ENCODE measurements around the gene AP1M2.

AP1M2 gene

DNA sequence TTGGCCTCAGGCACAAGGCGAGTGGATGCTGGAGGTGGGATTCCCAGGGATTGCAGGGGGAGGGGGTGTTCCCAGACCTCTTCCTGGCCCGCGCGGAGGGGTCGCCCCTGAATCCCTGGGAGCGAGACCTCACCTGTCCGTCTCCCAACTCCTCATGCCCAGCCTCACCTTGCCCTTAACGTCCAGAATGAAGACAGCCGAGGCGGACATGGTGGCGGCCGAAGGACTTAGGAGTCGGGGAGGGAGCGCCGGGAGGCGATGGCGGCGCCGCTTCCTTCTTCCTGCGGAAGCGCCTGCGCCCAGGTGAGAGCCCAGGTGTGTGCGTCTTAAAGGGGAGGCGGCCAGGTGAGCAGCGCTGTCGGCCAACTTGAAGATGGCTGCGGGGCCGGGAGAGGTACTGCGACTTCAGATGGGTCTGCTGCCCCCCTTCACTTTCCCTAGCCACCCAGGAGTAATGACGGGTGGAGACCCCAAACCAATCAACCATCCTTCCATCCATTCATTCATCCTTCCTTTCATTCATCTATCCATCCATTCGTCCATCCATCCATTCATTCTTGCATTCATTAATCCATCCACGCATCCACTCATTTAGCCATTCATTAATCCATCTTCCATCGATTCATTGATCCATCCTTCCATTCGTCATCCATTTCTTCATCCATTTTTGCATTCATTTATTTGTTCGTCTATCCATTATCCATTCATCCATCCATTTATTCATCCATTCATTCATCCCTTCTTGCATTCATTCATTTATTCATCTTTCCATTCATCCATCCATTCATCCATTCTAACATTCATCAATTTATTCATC, at the start of gene AP1M2:
Gene AP1M2, minus strand, starts transcription at position 291 of the 817 bp plus-strand sequence. Its CDS starts 81 bp downstream, at position 210.
- Histone ChIP-seq H3K4me1 (peaks cover 7 to 29% (median 25%) of the 10 kb centered on the region in 10 experiments; a peak in 19 of 20 replicates), H3K36me3 (no peaks in the 10 kb centered on the region), H3K4me2 (no peak within 1 kb of the TSS), H3K27ac (no peak within 1 kb of the TSS), H3K9ac (no peak within 1 kb of the TSS), H3K4me3 (no peak within 1 kb of the TSS), H4K20me1 (no peaks in the 10 kb centered on the region), H3K27me3 (no peaks in the 10 kb centered on the region), H3K9me3 (replicated peaks in 1 of 11) (no peaks in the 10 kb centered on the region)
- TF ChIP-seq Cebpa-rat (IDR thresholded peaks at IDR 0.05), result no peak

DNA sequence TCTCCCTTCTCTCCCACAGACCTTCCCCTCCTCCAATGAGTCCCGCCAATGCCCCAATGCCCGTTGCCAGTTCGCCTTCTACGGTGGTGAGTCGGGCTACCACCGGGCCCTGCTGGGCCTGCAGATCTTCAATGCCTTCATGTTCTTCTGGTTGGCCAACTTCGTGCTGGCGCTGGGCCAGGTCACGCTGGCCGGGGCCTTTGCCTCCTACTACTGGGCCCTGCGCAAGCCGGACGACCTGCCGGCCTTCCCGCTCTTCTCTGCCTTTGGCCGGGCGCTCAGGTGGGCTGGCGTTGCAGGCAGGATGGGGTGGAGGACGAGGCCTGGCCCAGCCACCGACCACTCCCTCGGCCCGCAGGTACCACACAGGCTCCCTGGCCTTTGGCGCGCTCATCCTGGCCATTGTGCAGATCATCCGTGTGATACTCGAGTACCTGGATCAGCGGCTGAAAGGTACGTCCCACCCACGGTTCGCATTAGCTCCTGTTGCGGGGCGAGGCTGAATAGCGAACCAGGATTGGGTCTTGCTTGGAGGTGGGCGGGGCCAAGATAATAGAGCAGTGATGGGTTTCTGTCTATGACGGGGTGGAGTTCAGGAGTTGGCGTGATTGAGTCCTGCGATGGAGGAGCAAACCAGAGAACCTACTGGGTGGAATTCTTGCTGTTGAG, 49.3 kb upstream of the AP1M2 start:
- TF ChIP-seq Cebpa-rat (IDR thresholded peaks at IDR 0.05), result no peak
- no peaks in the 10 kb centered on the region for H3K27me3 ChIP-seq
- H4K20me1 ChIP-seq, result peaks cover 0 to 64% (median 38%) of the 10 kb centered on the region in 11 experiments; a peak in 17 of 22 replicates
- H3K27ac ChIP-seq, result peak overlapping the region in 2 of 11 experiments; percentile 28 to 40; a peak in 4 of 22 replicates
- peak overlapping the region in 5 of 11 experiments; percentile 59 to 84 (median 78); a peak in 8 of 22 replicates for H3K4me2 ChIP-seq
- H3K4me3 ChIP-seq, result no peak overlapping the region
- peaks cover 81 to 100% (median 97%) of the 10 kb centered on the region in 11 experiments for H3K36me3 ChIP-seq
- H3K9ac ChIP-seq, result no peak overlapping the region
- no peaks in the 10 kb centered on the region for H3K9me3 ChIP-seq (replicated peaks in 1 of 11)
- H3K4me1 ChIP-seq, result peaks cover 6 to 78% (median 61%) of the 10 kb centered on the region in 10 experiments; a peak in 19 of 20 replicates

DNA sequence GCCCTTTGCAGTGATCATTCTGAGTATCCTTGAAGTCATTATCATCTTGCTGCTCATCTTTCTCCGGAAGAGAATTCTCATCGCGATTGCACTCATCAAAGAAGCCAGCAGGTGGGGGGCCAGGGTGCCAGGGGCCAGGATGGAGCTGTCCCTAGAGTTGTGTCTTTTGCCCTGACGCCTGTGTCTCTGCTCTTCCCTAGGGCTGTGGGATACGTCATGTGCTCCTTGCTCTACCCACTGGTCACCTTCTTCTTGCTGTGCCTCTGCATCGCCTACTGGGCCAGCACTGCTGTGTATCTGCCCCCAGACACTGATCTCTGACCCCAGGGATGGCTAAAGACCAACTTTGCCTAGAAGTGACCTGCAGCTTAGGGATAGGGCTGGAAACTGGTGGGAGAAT, 47.9 kb upstream of the AP1M2 start:
- Histone ChIP-seq H3K9ac (peak overlapping the region in 6 of 11 experiments; percentile 6 to 42 (median 20); a peak in 4 of 22 replicates), H4K20me1 (peaks cover 0 to 74% (median 39%) of the 10 kb centered on the region in 11 experiments; a peak in 17 of 22 replicates), H3K9me3 (replicated peaks in 1 of 11) (no peaks in the 10 kb centered on the region), H3K4me3 (no peak overlapping the region), H3K27me3 (no peaks in the 10 kb centered on the region), H3K36me3 (peaks cover 81 to 100% (median 97%) of the 10 kb centered on the region in 11 experiments), H3K27ac (peak overlapping the region in 7 of 11 experiments; percentile 7 to 56 (median 34); a peak in 5 of 22 replicates), H3K4me2 (peak overlapping the region in 6 of 11 experiments; percentile 6 to 84 (median 72); a peak in 11 of 22 replicates), H3K4me1 (peaks cover 7 to 69% (median 53%) of the 10 kb centered on the region in 10 experiments; a peak in 19 of 20 replicates)
- TF ChIP-seq Cebpa-rat (IDR thresholded peaks at IDR 0.05), result no peak

DNA sequence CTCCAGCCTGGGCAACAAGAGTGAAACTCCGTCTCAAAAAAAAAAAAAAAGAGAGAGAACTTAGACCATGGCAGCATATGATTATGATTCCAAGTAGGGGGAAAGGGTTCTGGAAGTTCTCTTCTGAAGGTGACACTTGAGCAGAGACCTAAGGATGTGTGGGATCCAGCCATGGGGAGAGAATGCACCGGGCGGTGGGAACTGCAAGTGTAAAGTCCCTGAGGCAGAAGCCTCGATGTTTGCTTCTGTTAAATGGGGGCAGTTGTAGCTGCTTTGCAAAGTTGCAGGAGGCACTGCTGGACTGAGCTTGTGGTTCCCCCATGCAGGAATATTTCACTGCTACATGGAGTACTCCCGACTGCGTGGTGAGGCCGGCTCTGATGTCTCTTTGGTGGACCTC, 47.3 kb upstream of the AP1M2 start:
- Histone ChIP-seq H3K9ac (0 out of 22 replicates have a peak overlapping the region, but pooled peaks of 1 of the 11 experiments have one; percentile 7), H3K4me3 (no peak overlapping the region), H3K36me3 (peaks cover 86 to 100% (median 97%) of the 10 kb centered on the region in 11 experiments), H3K9me3 (replicated peaks in 1 of 11) (no peaks in the 10 kb centered on the region), H3K4me2 (peak overlapping the region in 5 of 11 experiments; percentile 59 to 84 (median 78); a peak in 8 of 22 replicates), H3K27me3 (no peaks in the 10 kb centered on the region), H3K4me1 (peaks cover 7 to 64% (median 48%) of the 10 kb centered on the region in 10 experiments; a peak in 19 of 20 replicates), H4K20me1 (peaks cover 0 to 72% (median 40%) of the 10 kb centered on the region in 11 experiments; a peak in 17 of 22 replicates), H3K27ac (no peak overlapping the region)
- TF ChIP-seq Cebpa-rat (IDR thresholded peaks at IDR 0.05), result no peak

DNA sequence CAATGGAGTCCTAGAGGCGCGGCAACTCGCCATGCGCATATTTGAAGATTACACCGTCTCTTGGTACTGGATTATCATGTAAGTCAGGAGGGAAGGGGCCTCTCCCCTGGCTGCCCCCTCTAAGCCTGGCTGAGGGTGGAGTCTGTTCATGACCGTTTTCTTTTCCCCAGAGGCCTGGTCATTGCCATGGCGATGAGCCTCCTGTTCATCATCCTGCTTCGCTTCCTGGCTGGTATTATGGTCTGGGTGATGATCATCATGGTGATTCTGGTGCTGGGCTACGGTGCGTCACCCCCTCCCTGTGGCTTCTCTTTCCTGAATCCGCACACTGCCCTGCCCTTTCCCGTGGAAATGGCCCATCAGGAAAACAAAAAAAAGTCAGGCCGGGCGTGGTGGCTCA, 44.8 kb upstream of the AP1M2 start:
- peak overlapping the region in 5 of 11 experiments; percentile 6 to 26 (median 20); a peak in 2 of 22 replicates for H3K4me2 ChIP-seq
- H3K27me3 ChIP-seq, result no peaks in the 10 kb centered on the region
- H3K36me3 ChIP-seq, result peaks cover 86 to 100% (median 97%) of the 10 kb centered on the region in 11 experiments
- H3K9me3 ChIP-seq (replicated peaks in 1 of 11), result no peaks in the 10 kb centered on the region
- no peak overlapping the region for H3K4me3 ChIP-seq
- H3K4me1 ChIP-seq, result peaks cover 7 to 38% (median 23%) of the 10 kb centered on the region in 10 experiments; a peak in 19 of 20 replicates
- H3K9ac ChIP-seq, result peak overlapping the region in 1 of 11 experiments; percentile 3; a peak in 1 of 22 replicates
- H3K27ac ChIP-seq, result peak overlapping the region in 2 of 11 experiments; percentile 20 to 26; a peak in 2 of 22 replicates
- no peak for TF ChIP-seq Cebpa-rat (IDR thresholded peaks at IDR 0.05)
- H4K20me1 ChIP-seq, result peaks cover 0 to 72% (median 53%) of the 10 kb centered on the region in 11 experiments; a peak in 19 of 22 replicates

DNA sequence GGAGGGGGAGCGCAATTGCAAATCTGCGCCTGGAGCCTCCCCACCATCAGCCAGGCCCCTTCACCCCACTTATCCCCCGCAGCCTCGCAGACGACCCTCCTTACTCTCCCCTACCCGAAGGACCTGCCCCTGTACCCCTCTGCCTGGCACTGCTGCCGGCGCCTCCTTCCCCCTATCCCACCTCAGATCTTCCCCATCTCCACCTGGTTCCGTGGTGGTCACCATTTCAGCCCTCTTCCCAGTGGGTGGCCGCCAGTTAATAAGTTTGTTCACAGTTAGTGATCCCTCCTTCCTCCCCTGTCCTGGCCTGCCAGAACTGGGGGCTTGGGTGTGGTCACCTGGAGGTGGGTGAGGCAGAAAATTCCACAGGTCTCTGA, 38.6 kb upstream of the AP1M2 start:
- no peaks in the 10 kb centered on the region for H3K27me3 ChIP-seq
- no peak overlapping the region for H3K4me2 ChIP-seq
- peaks cover 22 to 96% (median 81%) of the 10 kb centered on the region in 11 experiments; a peak in 20 of 22 replicates for H4K20me1 ChIP-seq
- H3K27ac ChIP-seq, result no peak overlapping the region
- H3K36me3 ChIP-seq, result peaks cover 52 to 100% (median 93%) of the 10 kb centered on the region in 11 experiments
- TF ChIP-seq Cebpa-rat (IDR thresholded peaks at IDR 0.05), result no peak
- H3K4me3 ChIP-seq, result no peak overlapping the region
- no peaks in the 10 kb centered on the region for H3K9me3 ChIP-seq (replicated peaks in 1 of 11)
- 0 out of 22 replicates have a peak overlapping the region, but pooled peaks of 1 of the 11 experiments have one; percentile 9 for H3K9ac ChIP-seq
- peaks cover 5 to 35% (median 21%) of the 10 kb centered on the region in 10 experiments; a peak in 19 of 20 replicates for H3K4me1 ChIP-seq

DNA sequence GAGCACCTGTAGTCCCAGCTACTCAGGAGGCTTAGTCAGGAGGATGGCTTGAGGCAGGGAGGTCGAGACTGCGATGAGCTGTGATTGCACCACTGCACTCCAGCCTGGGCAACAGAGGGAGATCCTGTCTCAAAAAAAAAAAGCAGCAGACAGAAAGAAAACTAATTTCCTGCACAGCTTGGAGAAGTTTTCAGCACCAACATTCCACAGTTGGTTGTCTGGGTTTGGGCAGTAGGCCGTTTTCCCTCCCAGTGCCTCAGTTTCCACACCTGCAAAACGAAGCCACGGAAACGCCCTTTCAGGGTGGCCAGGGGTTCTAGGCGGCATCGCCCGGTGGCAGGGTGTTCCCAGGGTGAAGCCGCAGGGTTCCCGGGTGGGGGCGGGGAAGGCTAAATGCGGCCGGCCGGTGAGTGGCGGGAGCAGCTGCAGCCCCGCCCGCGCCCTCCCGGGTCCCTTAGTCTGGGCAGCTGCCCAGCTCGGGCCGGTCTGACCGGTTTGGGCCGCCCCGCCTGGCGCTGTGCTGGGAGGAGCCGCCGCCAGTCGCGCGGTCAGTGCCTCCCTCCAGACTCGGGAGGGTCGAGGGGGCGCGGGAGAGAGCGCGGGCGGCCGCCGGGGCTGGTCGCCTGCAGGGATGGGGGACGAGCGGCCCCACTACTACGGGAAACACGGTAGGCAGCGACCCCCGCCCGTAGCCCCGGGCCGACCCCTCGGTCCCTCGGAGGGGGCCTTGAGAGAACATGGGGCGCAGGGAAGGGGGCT, 38.1 kb upstream of the AP1M2 start, which contains the start of gene SLC44A2:
Gene SLC44A2, plus strand, starts transcription at position 551 of the 759 bp plus-strand sequence. Its CDS starts 81 bp downstream, at position 632.
- Histone ChIP-seq H3K27me3 (no peaks in the 10 kb centered on the region), H3K27ac (peak within 1 kb of the TSS in 1 of 11 experiments; percentile 26; a peak in 1 of 22 replicates), H3K9me3 (replicated peaks in 1 of 11) (no peaks in the 10 kb centered on the region), H3K4me3 (no peak within 1 kb of the TSS), H3K4me1 (peaks cover 8 to 39% (median 24%) of the 10 kb centered on the region in 10 experiments; a peak in 19 of 20 replicates), H3K36me3 (peaks cover 46 to 100% (median 93%) of the 10 kb centered on the region in 11 experiments), H3K9ac (peak within 1 kb of the TSS in 3 of 11 experiments; percentile 3 to 9 (median 9); a peak in 1 of 22 replicates), H4K20me1 (peaks cover 28 to 98% (median 87%) of the 10 kb centered on the region in 11 experiments; a peak in 20 of 22 replicates), H3K4me2 (peak within 1 kb of the TSS in 1 of 11 experiments; percentile 1; a peak in 2 of 22 replicates)
- no peak for TF ChIP-seq Cebpa-rat (IDR thresholded peaks at IDR 0.05)
